ENCODE results near the gene ZBTB20.

Gene ZBTB20

GRCh38 chr3:114899186-114899931 is 247.7 kb downstream of the ZBTB20 start:
- FAIRE-seq (no peak), DNase-seq (ENCODE audit: insufficient read length, low spot score) (no peak)
- no peak for TF ChIP-seq CTCF (IDR thresholded peaks at IDR 0.05; ENCODE audit: insufficient read depth, missing control alignments)

- TF ChIP-seq CTCF (IDR thresholded peaks at IDR 0.05; ENCODE audit: insufficient read depth, missing control alignments), result no peak
- no peak for FAIRE-seq
- DNase-seq (ENCODE audit: insufficient read length, low spot score), result no peak
Observed at GRCh38 chr3:114896978-114897377, 250.1 kb downstream of the ZBTB20 start.

- TF ChIP-seq CTCF (IDR thresholded peaks at IDR 0.05; ENCODE audit: insufficient read depth, missing control alignments), result no peak
- DNase-seq (ENCODE audit: insufficient read length, low spot score), result no peak
- no peak for FAIRE-seq
Observed at GRCh38 chr3:114893361-114893760, 253.7 kb downstream of the ZBTB20 start.

GRCh38 chr3:114892880-114893279 is 254.2 kb downstream of the ZBTB20 start:
- DNase-seq (ENCODE audit: insufficient read length, low spot score) (no peak), FAIRE-seq (no peak)
- no peak for TF ChIP-seq CTCF (IDR thresholded peaks at IDR 0.05; ENCODE audit: insufficient read depth, missing control alignments)

- FAIRE-seq, result no peak
- no peak for DNase-seq (ENCODE audit: insufficient read length, low spot score)
- no peak for TF ChIP-seq CTCF (IDR thresholded peaks at IDR 0.05; ENCODE audit: insufficient read depth, missing control alignments)
Observed at GRCh38 chr3:114892131-114892879, 254.8 kb downstream of the ZBTB20 start.

- DNase-seq (ENCODE audit: insufficient read length, low spot score) (no peak), FAIRE-seq (no peak)
- TF ChIP-seq CTCF (IDR thresholded peaks at IDR 0.05; ENCODE audit: insufficient read depth, missing control alignments), result no peak
Observed at GRCh38 chr3:114887806-114888205, 259.3 kb downstream of the ZBTB20 start.

GRCh38 chr3:114886905-114887304 is 260.2 kb downstream of the ZBTB20 start:
- TF ChIP-seq CTCF (IDR thresholded peaks at IDR 0.05; ENCODE audit: insufficient read depth, missing control alignments), result no peak
- no peak for DNase-seq (ENCODE audit: insufficient read length, low spot score)

More at GRCh38 chr3:114886905-114887304, 260.2 kb downstream of the ZBTB20 start:
- FAIRE-seq, result no peak
